ENCODE measurements around the gene CIPC.
A peak's percentile ranks its signal among the peaks of the same experiment; 100 is the strongest.

Gene CIPC

GRCh38 chr14:77103951-77104350, 5.9 kb downstream of the CIPC start:
- no peak for DNase-seq

- no peak for DNase-seq
Measured at GRCh38 chr14:77104393-77104792, 6.3 kb downstream of the CIPC start.

GRCh38 chr14:77105145-77105939, 7.3 kb downstream of the CIPC start:
- no peak for DNase-seq

GRCh38 chr14:77106666-77107065, 8.6 kb downstream of the CIPC start:
- DNase-seq, result no peak

- DNase-seq, result no peak
Measured at GRCh38 chr14:77107228-77107627, 9.2 kb downstream of the CIPC start.

- DNase-seq, result no peak
Measured at GRCh38 chr14:77108753-77109152, 10.7 kb downstream of the CIPC start.

GRCh38 chr14:77109656-77110055, 11.6 kb downstream of the CIPC start:
- DNase-seq, result no peak

GRCh38 chr14:77110286-77110685, 12.2 kb downstream of the CIPC start:
- DNase-seq, result no peak

- DNase-seq, result no peak
Measured at GRCh38 chr14:77111021-77111420, 13.0 kb downstream of the CIPC start.

GRCh38 chr14:77113644-77114043, 15.6 kb downstream of the CIPC start:
- DNase-seq, result no peak

GRCh38 chr14:77114609-77115008, 16.6 kb downstream of the CIPC start:
- no peak for DNase-seq

- DNase-seq, result no peak
Measured at GRCh38 chr14:77116172-77116817, 18.2 kb downstream of the CIPC start.

GRCh38 chr14:77119851-77120250, 21.8 kb downstream of the CIPC start:
- DNase-seq, result no peak

GRCh38 chr14:77120771-77121743, 23.0 kb downstream of the CIPC start:
- DNase-seq, result peak; percentile 77

GRCh38 chr14:77122526-77123125, 24.6 kb downstream of the CIPC start:
- DNase-seq, result no peak

- DNase-seq, result no peak
Measured at GRCh38 chr14:77123381-77124325, 25.6 kb downstream of the CIPC start.

GRCh38 chr14:77124345-77125280, 26.6 kb downstream of the CIPC start:
- peak; percentile 88 for DNase-seq

GRCh38 chr14:77125281-77125801, 27.3 kb downstream of the CIPC start:
- DNase-seq, result no peak

- DNase-seq, result no peak
Measured at GRCh38 chr14:77125823-77126325, 27.8 kb downstream of the CIPC start.

GRCh38 chr14:77126461-77126990, 28.5 kb downstream of the CIPC start:
- DNase-seq, result no peak
